ENCODE data around the gene MUS81. TPM values are rescaled to one million over a fixed set of nuclear protein-coding genes. Genes with fewer than 3 reads are reported as not detected.

The MUS81 gene
- total and polyA plus RNA-seq, 2 of the 4 experiments (the other 2 are of a cell fraction): 23.7 to 47.9 TPM

- ChIA-PET CTCF (interaction anchor here (0.6 kb wide), 1 partner anchor 9 kb away, joined by 3 read pairs; no protein-coding TSS in a partner anchor), POLR2A (ENCODE audit: unreplicated experiment) (interaction anchor here (0.6 kb wide), 1 partner anchor 31 kb away, joined by 5 read pairs; no protein-coding TSS in a partner anchor)
- Histone ChIP-seq H3K9ac (ENCODE audit: low read depth, low read length) (no peak overlapping the region), H2BK20ac (ENCODE audit: low read depth, low read length) (no peak overlapping the region), H4K20me1 (ENCODE audit: insufficient read depth, low read length) (no peaks in the 10 kb centered on the region), H3K9me3 (ENCODE audit: control insufficient read depth, insufficient read depth, low read length) (no peaks in the 10 kb centered on the region), H4K8ac (ENCODE audit: low read depth in 2 of 2, low read length in 2 of 2) (no peak overlapping the region), H3K79me1 (ENCODE audit: low read depth in 1 of 2, low read length in 2 of 2) (no peaks in the 10 kb centered on the region), H3K4me2 (ENCODE audit: low read depth, low read length) (no peak overlapping the region), H2BK120ac (ENCODE audit: low read depth, low read length) (no peak overlapping the region), H3K14ac (replicated peaks; ENCODE audit: low read depth, low read length) (no peak overlapping the region), H3K4ac (ENCODE audit: low read depth, low read length) (no peak overlapping the region), H3K4me3 (ENCODE audit: insufficient read depth, low read depth, low read length) (no peak overlapping the region), H2AK9ac (replicated peaks; ENCODE audit: low read depth, low read length, poor library complexity) (no peak overlapping the region), H2AFZ (replicated peaks; ENCODE audit: low read length, poor library complexity) (no peak overlapping the region), H4K91ac (ENCODE audit: insufficient read depth, low read depth, low read length) (no peak overlapping the region), H2AK5ac (ENCODE audit: low read depth, low read length) (no peak overlapping the region), H3K23ac (ENCODE audit: low read depth, low read length) (no peak overlapping the region), H2BK5ac (ENCODE audit: low read depth, low read length, poor library complexity, severe bottlenecking) (no peak overlapping the region), H3K9me1 (ENCODE audit: insufficient read depth, low read length) (no peaks in the 10 kb centered on the region), H3K56ac (ENCODE audit: extremely low read depth, insufficient read depth, low read length) (no peak overlapping the region), H3K18ac (ENCODE audit: low read depth, low read length) (no peak overlapping the region), H2BK15ac (ENCODE audit: low read depth, low read length) (no peak overlapping the region), H3K4me1 (ENCODE audit: control insufficient read depth, insufficient read depth, low read length) (no peaks in the 10 kb centered on the region), H4K5ac (ENCODE audit: low read depth, low read length) (no peak overlapping the region), H3K27ac (ENCODE audit: insufficient read depth, low read length) (no peak overlapping the region), H3K27me3 (ENCODE audit: control insufficient read depth, insufficient read depth, low read length) (peaks cover 6% of the 10 kb centered on the region), H3K36me3 (ENCODE audit: control insufficient read depth, insufficient read depth, low read length) (no peaks in the 10 kb centered on the region)
- dilution Hi-C loops (cut with HindIII; ENCODE audit: low sequenced_read_pairs, unreplicated experiment) (no loop called here), in situ Hi-C loops (cut with MboI; ENCODE audit: low sequenced_read_pairs) (no loop called here), intact Hi-C loops (cut with micrococcal nuclease) (no loop called here)
- no peak for TF ChIP-seq POLR2A (IDR thresholded peaks at IDR 0.05; ENCODE audit: low read depth, low read length)
- no peak for DNase-seq
- 90% methylated on average over 2 of the region's 8 CpGs; no CpG with 5 or more reads in 1 of the 2 experiments for WGBS, 2 experiments (ENCODE audit: extremely low coverage in 2 of 2, insufficient read length in 1 of 2)
- no TSS peak for BruUV-seq (replicated peaks)
- no peak for ATAC-seq (ENCODE audit: low read depth)
Observed at GRCh38 chr11:65826984-65827735, 33.1 kb upstream of the MUS81 start.

Measured in IMR-90 (cell line).